Colonic mucosa (tissue), 4 donors: ENCODE results near the gene CASS4. TPM values are rescaled to one million over a fixed set of nuclear protein-coding genes. Genes with fewer than 3 reads are reported as not detected.
A peak's percentile ranks its signal among the peaks of the same experiment; 100 is the strongest.

Experiments used
- DNase-seq: peaks from one replicate; pipeline ENCODE4 v3.0.0-alpha.2; 2020
- H3K27ac ChIP-seq: fragments of 200-600 bp; one replicate; pipeline ENCODE4 v1.8.0; 2021
- H3K27me3 ChIP-seq: fragments of 200-600 bp; one replicate; pipeline ENCODE4 v1.8.0; 2021
- H3K36me3 ChIP-seq: fragments of 200-600 bp; one replicate; pipeline ENCODE4 v1.8.0; 2021
- H3K4me1 ChIP-seq: fragments of 200-600 bp; one replicate; pipeline ENCODE4 v1.8.0; 2021; ENCODE audit warnings: mild to moderate bottlenecking
- H3K4me3 ChIP-seq: fragments of 200-600 bp; one replicate; pipeline ENCODE4 v1.8.0; 2021
- H3K9ac ChIP-seq, 2 donors: one replicate each; pipeline ENCODE4 v1.7.0; 2013; ENCODE audit warnings: control low read depth in 2 of 2, low read depth in 2 of 2, low read length in 2 of 2
- H3K9me3 ChIP-seq: fragments of 200-600 bp; one replicate; pipeline ENCODE4 v1.8.0; 2021
- intact Hi-C: fragments of 100-400 bp; cut with DNase I; formaldehyde crosslinking; loops from one replicate; pipeline ENCODE4 v1.14.1; 2022
- total RNA-seq, 2 donors: library from RNA; stranded (reverse); fragmentation: NEBNext Ultra II Directional in 1 of 2; extraction: Animal tissue kit (Norgen Biotek cat#: 25700) in 1 of 2; gene quantifications; one replicate each; pipeline ENCODE4 v1.2.1, GENCODE V29; 2021
- TF ChIP-seq, protein P1 (sequence below): fragments of 200-600 bp; IDR thresholded peaks from one replicate; pipeline ENCODE4 v1.8.0; 2022; ENCODE audit warnings: antibody characterized with exemption, mild to moderate bottlenecking
- donor health status: healthy.
- donor health status: DM: no; HTN: no; CAD: no.
- donor health status: DM: no; HTN: no; CAD: no.

The CASS4 gene, protein sequence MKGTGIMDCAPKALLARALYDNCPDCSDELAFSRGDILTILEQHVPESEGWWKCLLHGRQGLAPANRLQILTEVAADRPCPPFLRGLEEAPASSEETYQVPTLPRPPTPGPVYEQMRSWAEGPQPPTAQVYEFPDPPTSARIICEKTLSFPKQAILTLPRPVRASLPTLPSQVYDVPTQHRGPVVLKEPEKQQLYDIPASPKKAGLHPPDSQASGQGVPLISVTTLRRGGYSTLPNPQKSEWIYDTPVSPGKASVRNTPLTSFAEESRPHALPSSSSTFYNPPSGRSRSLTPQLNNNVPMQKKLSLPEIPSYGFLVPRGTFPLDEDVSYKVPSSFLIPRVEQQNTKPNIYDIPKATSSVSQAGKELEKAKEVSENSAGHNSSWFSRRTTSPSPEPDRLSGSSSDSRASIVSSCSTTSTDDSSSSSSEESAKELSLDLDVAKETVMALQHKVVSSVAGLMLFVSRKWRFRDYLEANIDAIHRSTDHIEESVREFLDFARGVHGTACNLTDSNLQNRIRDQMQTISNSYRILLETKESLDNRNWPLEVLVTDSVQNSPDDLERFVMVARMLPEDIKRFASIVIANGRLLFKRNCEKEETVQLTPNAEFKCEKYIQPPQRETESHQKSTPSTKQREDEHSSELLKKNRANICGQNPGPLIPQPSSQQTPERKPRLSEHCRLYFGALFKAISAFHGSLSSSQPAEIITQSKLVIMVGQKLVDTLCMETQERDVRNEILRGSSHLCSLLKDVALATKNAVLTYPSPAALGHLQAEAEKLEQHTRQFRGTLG
- total RNA-seq: under 1 TPM; 0.17 to 0.98 TPM

DNA sequence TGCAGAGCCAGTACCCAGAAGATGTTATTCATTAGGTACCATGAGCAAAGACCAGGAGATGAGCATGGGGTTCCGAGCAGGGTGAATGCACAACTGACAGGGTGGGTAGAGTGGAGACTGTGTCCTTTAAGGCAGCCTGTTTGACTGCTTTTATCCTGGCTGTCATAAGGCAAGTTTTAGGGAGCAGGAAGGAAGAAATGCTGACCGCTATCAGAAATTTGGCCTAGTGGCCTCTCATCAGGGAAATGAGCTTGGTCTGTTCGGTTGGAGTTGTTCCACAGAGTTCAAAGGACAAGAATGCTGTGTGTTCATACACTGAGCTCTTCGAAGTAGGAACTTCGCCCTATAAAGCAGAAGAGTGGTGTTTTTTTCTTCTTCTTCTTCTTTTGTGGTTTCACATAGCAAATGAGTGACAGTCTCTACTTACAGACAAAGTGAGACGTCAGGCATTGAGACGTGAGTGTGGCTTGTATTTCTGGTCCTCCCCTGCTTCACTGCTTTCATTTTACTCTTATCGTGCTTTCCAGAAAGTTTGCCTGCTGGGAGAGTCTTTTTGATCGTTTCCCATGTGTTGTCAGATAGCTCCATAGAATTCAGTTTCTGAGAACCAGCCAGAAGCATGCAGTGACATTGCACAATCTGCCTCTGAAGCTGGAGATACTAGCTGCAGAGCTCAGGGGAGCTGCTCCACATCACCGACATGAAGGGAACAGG, at the start of gene CASS4:
Gene CASS4, plus strand, starts transcription at position 502 of the 714 bp plus-strand sequence. Its CDS starts 199 bp downstream, at position 701.
- H3K36me3 ChIP-seq: no peaks in the 10 kb centered on the region
- H3K9ac ChIP-seq: peak within 1 kb of the TSS in 1 of 2 donors; percentile 1
- no peaks in the 10 kb centered on the region for H3K4me1 ChIP-seq
- H3K9me3 ChIP-seq: no peaks in the 10 kb centered on the region
- peak within 1 kb of the TSS; percentile 52 for H3K27ac ChIP-seq
- H3K27me3 ChIP-seq: no peaks in the 10 kb centered on the region
- TF ChIP-seq, protein P1, sequence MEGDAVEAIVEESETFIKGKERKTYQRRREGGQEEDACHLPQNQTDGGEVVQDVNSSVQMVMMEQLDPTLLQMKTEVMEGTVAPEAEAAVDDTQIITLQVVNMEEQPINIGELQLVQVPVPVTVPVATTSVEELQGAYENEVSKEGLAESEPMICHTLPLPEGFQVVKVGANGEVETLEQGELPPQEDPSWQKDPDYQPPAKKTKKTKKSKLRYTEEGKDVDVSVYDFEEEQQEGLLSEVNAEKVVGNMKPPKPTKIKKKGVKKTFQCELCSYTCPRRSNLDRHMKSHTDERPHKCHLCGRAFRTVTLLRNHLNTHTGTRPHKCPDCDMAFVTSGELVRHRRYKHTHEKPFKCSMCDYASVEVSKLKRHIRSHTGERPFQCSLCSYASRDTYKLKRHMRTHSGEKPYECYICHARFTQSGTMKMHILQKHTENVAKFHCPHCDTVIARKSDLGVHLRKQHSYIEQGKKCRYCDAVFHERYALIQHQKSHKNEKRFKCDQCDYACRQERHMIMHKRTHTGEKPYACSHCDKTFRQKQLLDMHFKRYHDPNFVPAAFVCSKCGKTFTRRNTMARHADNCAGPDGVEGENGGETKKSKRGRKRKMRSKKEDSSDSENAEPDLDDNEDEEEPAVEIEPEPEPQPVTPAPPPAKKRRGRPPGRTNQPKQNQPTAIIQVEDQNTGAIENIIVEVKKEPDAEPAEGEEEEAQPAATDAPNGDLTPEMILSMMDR: no peak
- no peak within 1 kb of the TSS for H3K4me3 ChIP-seq
- intact Hi-C loops: no loop called here
- DNase-seq: no peak

DNA sequence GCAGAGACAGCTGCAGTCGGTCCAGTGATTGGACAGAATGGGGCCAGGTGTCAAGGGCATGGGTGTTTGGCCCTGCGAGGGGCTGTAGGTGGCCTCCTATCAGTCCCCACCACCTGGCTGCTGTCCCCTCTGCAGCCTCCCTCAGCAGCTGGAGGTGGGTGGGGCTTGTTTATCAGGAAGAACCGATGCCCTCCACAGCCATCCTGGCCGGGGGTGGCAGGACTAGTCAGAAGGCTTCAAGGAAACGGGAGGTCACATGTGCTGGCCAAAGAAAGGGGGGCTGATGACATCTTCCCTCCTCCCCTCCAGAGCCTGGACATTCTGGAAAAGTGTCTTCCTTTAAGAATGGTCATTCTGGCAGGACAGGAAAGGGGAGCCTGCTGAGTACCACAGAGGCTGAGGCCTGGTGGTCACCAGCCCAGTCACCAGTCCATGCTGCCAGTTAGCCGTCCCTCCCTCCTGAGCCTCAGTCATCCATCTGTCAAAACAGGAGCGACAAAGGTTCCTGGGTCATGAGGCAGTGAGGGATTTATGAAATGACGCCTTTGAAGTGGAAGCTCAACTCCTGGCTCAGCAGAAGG, 49.1 kb upstream of the CASS4 start:
- Histone ChIP-seq H3K4me3 (no peak overlapping the region), H3K27me3 (no peaks in the 10 kb centered on the region), H3K4me1 (peaks cover 6% of the 10 kb centered on the region), H3K36me3 (no peaks in the 10 kb centered on the region), H3K27ac (no peak overlapping the region), H3K9me3 (no peaks in the 10 kb centered on the region), H3K9ac (no peak overlapping the region)
- DNase-seq: no peak
- TF ChIP-seq, protein P1: no peak
- intact Hi-C loops: no loop called here

DNA sequence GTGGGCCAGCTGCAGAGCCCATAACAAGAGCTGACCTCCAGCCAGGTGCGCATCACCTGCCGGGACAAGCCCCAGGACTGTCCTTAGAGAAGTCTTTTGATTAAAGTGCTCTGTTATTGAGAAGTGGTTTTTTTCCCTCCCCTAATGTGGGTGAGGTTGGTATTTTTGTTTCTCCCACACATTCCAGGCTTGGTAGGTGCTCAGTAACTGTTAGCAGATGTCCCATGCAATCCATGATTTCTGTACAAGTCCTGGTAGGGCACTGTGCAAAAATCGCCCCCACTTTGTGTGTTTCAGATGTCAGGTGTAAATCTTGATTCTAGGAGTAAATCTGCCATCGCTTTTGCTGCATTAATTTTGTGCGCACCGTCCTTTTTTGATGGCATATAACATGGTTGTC, 48.6 kb upstream of the CASS4 start:
- Histone ChIP-seq H3K27ac (no peak overlapping the region), H3K4me1 (peaks cover 6% of the 10 kb centered on the region), H3K27me3 (no peaks in the 10 kb centered on the region), H3K9me3 (no peaks in the 10 kb centered on the region), H3K9ac (no peak overlapping the region), H3K4me3 (no peak overlapping the region), H3K36me3 (no peaks in the 10 kb centered on the region)
- TF ChIP-seq, protein P1: no peak
- intact Hi-C loops: no loop called here
- no peak for DNase-seq

DNA sequence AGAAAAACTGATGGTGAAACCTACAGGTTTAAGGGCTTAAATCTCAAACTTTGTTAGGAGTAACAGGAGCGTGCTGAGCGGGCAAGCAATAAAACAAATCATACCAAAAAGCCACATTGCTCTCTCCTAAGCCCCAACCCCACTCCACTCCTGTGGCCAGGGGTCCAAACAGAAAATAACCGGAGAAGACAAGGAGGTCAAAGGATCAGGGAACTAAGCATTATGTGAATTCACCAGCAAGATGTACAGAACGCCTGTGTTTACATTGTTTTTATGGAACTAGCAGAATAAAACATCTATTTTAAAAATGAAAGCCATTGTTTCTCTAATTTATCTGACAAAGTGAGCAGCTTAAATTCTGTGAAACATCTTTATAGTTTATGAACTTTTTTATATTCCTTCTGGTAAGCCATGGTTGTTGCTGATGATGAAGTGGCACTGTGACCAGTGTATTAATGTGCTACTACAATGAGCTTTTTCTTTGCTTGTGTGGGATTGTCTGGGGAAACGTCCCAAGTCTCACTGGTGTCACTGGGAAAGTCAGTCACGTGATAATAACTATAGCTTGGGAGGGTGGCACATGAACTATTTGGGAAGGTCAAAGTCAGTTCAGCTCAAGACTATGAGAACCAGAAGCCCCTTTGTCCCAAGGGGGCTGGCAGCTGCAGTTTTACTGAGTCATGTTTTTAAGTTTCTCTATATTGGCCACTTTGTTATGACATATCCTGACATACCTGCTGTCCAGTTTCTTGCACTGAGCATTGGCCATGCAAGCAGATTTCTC, 43.5 kb upstream of the CASS4 start:
- Histone ChIP-seq H3K27ac (no peak overlapping the region), H3K9me3 (no peaks in the 10 kb centered on the region), H3K4me3 (no peak overlapping the region), H3K36me3 (no peaks in the 10 kb centered on the region), H3K9ac (no peak overlapping the region), H3K4me1 (no peaks in the 10 kb centered on the region), H3K27me3 (no peaks in the 10 kb centered on the region)
- no peak for DNase-seq
- intact Hi-C loops: no loop called here
- TF ChIP-seq, protein P1: no peak
